WTC11 (cell line): Measurements from ENCODE around the gene FNDC3B.

Experiments
- JUN ChIP-seq: sonication (generic); formaldehyde crosslinking; IDR thresholded peaks from 2 replicates; pipeline ENCODE4 v1.8.0; 2023; ENCODE audit warnings: mild to moderate bottlenecking, missing genetic modification reagents
- NFE2L1 ChIP-seq: sonication (generic); formaldehyde crosslinking; IDR thresholded peaks from 2 replicates; pipeline ENCODE4 v1.8.1; 2023; ENCODE audit warnings: missing genetic modification reagents
- NR3C1 ChIP-seq: sonication (generic); formaldehyde crosslinking; conservative IDR thresholded peaks from 2 replicates; pipeline ENCODE4 v1.8.1; 2023; ENCODE audit warnings: low read depth, mild to moderate bottlenecking, missing genetic modification reagents
- RORB ChIP-seq: fragments of 250-450 bp; sonication (Bioruptor Pico); IDR thresholded peaks from 2 replicates; pipeline ENCODE4 v1.9.0; 2021; ENCODE audit warnings: mild to moderate bottlenecking
- USF2 ChIP-seq: sonication (generic); formaldehyde crosslinking; IDR thresholded peaks from 2 replicates; pipeline ENCODE4 v1.8.1; 2023; ENCODE audit warnings: mild to moderate bottlenecking, missing genetic modification reagents, moderate library complexity
- ZNF263 ChIP-seq: sonication (generic); formaldehyde crosslinking; IDR thresholded peaks from 2 replicates; pipeline ENCODE4 v1.8.1; 2022; ENCODE audit warnings: low read depth, mild to moderate bottlenecking, moderate library complexity, missing genetic modification reagents
- TF ChIP-seq, protein P1 (sequence below): fragments of 200-600 bp; IDR thresholded peaks from 2 replicates; pipeline ENCODE4 v1.8.0; 2022; ENCODE audit warnings: antibody characterized with exemption
- TF ChIP-seq, protein P2 (sequence below): sonication (generic); formaldehyde crosslinking; IDR thresholded peaks from 2 replicates; pipeline ENCODE4 v1.8.1; 2022; ENCODE audit warnings: mild to moderate bottlenecking, missing genetic modification reagents, moderate library complexity, borderline replicate concordance

- TF ChIP-seq USF2 (no peak), JUN (CRISPR knock-in tag) (no peak), RORB (no peak), NR3C1 (CRISPR knock-in tag) (no peak), ZNF263 (CRISPR knock-in tag) (no peak), NFE2L1 (CRISPR knock-in tag) (no peak)
- TF ChIP-seq, protein P1, sequence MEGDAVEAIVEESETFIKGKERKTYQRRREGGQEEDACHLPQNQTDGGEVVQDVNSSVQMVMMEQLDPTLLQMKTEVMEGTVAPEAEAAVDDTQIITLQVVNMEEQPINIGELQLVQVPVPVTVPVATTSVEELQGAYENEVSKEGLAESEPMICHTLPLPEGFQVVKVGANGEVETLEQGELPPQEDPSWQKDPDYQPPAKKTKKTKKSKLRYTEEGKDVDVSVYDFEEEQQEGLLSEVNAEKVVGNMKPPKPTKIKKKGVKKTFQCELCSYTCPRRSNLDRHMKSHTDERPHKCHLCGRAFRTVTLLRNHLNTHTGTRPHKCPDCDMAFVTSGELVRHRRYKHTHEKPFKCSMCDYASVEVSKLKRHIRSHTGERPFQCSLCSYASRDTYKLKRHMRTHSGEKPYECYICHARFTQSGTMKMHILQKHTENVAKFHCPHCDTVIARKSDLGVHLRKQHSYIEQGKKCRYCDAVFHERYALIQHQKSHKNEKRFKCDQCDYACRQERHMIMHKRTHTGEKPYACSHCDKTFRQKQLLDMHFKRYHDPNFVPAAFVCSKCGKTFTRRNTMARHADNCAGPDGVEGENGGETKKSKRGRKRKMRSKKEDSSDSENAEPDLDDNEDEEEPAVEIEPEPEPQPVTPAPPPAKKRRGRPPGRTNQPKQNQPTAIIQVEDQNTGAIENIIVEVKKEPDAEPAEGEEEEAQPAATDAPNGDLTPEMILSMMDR = no peak
- TF ChIP-seq, protein P2, sequence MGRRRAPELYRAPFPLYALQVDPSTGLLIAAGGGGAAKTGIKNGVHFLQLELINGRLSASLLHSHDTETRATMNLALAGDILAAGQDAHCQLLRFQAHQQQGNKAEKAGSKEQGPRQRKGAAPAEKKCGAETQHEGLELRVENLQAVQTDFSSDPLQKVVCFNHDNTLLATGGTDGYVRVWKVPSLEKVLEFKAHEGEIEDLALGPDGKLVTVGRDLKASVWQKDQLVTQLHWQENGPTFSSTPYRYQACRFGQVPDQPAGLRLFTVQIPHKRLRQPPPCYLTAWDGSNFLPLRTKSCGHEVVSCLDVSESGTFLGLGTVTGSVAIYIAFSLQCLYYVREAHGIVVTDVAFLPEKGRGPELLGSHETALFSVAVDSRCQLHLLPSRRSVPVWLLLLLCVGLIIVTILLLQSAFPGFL (CRISPR knock-in tag) = no peak
These were observed 341.3 kb downstream of the FNDC3B start for GRCh38 chr3:172380632-172381031.
